GM21528 (cell line): ENCODE data around the gene PTER.

Experiments used
- ATAC-seq: cut with Tn5 transposase; IDR thresholded peaks from one replicate; pipeline ENCODE4 v1.9.1; 2021; ENCODE audit warnings: mild to moderate bottlenecking, moderate library complexity; ENCODE audit not compliant: unreplicated experiment, low FRiP score

Gene PTER, protein sequence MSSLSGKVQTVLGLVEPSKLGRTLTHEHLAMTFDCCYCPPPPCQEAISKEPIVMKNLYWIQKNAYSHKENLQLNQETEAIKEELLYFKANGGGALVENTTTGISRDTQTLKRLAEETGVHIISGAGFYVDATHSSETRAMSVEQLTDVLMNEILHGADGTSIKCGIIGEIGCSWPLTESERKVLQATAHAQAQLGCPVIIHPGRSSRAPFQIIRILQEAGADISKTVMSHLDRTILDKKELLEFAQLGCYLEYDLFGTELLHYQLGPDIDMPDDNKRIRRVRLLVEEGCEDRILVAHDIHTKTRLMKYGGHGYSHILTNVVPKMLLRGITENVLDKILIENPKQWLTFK

DNA sequence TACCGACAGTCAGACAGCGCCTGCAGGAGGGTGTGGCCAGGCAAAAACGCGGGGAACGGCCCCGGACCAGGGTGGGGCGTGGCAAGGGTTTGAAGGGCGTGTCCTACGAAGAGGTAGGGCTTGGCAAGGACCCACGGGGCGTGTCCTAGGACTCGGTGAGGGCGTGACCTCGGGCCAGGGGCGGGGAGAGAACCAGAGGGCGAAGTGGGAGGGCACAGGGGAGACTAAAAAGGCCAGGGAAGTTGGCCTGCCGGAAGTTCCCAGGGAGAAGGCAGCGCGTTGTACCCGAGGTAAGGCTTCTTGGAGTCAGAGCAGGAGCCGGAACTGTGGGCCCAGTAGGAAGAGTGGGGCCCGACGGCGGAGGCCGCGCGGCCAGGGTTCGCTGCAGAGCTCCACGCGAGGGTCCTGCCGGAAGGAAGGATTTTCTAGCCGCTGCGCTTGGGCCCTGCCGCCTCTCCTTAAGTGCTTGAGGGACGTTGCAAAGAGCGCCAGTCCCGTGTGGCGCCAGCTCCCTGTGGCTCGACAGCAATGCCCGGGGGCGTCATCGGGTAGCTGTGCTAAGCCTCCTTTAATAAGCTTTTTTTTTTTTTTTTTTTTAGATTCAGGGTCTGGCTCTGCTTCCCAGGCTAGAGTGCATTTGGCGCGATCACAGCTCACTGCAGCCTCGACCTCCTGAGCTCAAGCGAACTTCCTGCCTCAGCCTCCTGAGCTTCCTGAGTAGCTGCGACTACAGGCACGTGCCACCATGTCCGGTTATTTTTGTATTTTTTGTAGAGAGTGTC is at the start of gene PTER:
Gene PTER, plus strand, starts transcription at position 253 of the 782 bp plus-strand sequence. CDS start 47,375 bp downstream, outside the sequence.
- ATAC-seq, result peak; percentile 99

DNA sequence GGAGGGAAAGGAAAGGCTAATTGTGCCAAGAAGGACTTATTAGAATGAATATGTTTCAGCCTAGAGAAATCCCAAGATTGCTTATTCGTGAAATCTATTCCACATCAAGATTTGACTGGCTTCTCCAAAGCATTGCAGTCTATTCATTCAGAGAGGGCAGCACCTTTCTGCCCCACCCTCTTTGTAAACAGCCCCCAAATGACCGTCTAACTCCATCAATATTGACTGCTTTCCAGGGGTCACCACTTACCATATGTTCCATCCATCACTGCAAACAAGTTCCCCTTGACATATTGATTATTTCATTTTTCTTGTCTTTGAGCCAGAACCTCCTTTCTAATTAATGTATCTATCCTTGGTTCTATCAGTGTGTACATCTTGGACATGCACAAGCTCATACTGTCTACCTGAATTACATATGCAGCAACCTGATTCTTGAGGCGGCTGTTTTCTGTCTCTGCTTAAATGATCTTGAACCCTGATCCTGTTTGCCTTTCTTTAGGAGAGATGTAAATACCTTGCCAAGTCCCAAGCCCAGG is 44.2 kb upstream of the PTER start:
- no peak for ATAC-seq

DNA sequence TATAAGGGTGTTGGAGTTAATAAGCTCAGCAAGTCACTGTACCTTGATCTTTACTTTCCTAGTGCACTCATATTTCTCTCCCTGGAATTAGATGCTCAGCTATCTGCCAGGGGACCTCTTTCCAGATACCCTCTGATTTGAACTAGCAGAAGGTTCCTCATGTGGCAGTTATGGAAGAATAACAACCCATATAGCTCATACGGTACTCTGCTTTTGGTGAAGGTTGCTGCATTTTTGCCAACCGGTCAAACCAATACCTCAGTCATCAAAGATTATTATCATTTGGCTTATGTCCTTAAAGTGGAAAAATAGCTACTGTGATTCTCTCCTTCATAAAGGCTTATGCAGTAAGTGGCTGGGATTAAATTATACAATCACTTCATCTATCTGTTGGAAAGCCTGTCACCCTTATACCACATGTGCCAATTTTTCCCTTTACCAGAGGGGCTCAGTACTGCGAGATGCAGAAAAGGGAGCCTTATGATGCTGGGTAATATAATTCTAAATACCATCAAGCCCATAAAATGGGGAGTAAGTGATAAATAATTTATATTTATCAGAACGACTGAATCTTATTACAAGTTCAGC is 43.4 kb upstream of the PTER start:
- ATAC-seq, result no peak

DNA sequence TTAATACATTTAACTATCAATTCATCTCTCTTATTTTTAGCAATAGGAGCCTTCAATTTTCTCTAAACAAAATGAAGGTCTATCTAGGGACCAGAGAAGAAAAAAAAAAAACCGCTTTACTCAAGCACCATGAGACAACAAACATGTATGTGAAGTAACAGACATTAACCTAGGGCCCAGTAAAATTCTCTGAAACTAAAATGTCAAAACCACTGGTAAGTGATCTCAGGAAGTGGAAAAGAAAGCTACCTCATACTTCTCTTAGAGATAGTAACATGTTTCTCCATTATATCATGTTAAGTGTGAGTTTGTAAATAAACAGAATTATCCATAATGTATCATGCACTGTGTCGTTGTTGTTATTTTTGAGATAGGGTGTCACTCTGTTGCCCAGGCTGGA is 35.4 kb upstream of the PTER start:
- no peak for ATAC-seq

DNA sequence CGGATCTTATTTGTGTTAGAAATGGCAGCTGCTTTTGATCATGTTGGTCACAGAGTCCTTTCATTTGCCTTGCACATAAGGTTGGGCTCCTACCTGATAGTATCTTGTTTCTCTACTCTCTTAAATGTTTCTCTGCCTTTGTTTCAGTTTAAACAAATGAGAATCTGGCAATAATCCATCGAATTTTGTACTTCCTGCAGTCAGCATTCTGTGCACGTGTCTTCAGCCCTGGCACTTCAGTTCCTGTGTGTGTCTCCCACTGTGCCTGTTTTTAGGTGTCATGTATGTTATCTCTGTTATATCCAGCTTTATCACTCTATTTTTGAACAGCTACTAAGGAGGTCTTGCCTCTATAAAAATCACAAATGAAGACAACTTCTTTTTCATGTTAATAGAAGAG is 28.4 kb upstream of the PTER start:
- ATAC-seq, result no peak

DNA sequence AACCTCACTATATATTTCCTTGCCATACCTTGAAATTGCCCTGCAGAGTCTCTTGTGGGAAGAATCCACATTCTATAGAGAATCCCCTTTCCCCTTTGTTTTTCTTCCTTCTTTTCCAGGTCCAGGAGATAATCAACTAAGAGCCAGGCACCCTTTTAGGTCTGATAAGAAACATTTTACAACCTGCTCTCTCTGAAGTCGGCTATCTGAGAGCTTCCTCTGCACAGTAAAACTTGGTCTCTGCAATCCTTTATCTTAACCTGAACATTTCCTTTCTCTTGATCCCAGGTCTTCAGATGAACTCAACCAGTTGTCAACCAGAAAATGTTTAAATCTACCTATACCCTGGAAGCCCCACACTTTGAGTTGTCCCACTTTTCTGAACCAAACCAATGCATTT is 19.5 kb upstream of the PTER start:
- no peak for ATAC-seq

DNA sequence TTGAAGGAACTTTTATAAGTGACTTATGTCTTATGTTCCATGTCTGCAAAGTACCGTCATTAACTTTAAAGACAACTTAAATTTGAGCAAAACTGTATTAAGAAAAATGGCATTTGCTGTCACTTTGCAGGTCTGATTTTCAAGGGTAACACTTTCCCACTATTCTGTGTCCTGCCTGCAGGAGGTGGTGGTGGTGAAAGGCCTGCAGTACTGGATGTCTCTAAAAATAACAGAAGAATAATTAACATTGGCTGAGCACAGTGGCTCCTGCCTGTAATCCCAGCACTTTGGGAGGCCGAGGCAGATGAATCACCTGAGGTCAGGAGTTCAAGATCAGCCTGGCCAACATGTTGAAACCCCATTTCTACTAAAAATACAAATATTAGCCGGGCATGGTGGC is 13.2 kb upstream of the PTER start:
- ATAC-seq, result no peak

DNA sequence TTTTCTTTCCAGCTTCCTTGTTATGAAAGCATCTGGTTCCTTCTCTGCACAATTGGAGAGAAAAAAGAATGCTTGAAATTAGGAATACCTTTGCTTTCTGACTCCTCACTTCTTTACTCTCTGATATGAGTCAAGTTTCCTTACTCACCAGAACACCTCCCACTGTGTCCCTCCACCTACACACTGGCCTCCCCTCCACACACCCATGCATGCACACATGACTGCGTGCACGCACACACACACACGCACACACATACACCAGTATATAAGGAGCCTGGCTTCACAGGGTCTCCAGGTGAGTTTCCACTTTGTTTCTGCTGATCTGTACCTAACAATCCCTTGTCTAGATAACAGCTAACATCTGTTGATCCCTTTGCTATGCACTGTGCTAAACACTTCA is 11.4 kb upstream of the PTER start:
- ATAC-seq, result no peak

DNA sequence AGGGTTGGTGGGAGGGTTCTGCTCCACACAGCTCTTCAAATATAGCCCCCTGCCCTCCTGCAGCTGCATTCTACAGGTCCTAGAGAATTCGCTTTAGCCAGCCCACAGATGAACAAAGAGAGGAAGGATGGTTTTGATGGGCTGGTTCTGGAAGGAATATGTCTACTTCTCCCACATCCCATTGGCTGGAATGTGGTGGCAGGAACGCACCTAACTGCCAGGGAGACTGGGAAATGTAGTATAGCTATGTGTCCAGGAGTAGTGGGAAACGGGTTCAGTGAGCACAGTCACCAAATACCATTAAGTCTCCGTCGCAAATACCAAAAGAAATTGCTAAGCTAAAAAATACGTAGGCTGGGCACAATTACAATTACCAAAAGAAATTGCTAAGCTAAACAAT is 7.3 kb upstream of the PTER start:
- ATAC-seq, result no peak

DNA sequence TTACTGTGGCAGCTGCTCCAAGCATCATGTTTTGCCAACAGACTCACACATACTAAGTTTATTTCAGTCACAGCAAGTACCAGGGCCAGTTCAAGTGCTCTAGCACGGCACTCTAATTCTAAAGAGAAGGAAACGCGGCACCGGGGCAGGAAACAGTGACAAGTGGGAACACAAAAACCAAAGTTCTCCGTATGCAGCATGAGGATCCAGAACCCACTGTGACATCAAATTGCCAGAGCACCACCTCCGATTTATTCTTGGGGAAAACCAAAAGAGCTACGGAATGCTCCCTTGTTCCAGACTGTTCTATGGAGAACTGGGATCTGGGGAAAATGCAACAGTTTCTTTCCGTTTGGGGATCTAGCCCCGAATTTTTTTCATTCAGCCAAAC is 448 bp upstream of the PTER start:
- peak; percentile 6 for ATAC-seq

DNA sequence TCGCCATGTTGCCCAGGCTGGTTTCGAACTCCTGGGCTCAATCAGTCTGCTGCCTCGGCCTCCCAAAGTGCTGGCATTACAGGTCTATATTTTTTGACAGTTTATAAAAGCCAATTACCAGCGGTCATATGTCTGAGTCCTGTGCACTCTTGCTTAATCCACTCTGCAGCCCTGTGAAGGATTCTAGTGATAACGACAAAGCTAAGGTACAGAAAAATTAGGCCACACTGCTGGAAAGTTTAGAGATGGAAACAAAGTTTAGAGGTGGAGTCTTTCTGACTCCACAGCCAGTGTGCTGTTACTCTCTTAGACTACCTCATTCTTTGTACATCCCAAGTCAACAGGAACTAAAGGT is 707 bp downstream of the PTER start:
- ATAC-seq, result no peak

DNA sequence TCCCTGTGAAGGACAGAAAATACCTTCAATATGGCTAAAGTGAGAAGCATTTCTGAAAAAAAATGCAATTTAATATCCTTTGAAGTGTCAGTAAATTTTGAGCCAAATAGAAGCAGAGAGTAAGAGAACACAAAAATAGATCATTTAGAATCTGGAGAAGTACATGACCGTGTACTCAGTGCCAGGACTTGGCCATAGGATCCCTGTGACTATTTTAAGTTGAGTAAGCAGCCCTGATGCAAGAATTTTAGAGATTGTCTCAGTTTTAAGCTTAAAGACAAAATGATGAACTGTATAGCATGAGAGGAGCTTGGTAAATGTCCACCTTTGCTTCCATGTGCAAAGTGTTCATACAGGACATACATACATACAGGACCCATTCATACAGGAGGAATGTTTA is 2.5 kb downstream of the PTER start:
- no peak for ATAC-seq

DNA sequence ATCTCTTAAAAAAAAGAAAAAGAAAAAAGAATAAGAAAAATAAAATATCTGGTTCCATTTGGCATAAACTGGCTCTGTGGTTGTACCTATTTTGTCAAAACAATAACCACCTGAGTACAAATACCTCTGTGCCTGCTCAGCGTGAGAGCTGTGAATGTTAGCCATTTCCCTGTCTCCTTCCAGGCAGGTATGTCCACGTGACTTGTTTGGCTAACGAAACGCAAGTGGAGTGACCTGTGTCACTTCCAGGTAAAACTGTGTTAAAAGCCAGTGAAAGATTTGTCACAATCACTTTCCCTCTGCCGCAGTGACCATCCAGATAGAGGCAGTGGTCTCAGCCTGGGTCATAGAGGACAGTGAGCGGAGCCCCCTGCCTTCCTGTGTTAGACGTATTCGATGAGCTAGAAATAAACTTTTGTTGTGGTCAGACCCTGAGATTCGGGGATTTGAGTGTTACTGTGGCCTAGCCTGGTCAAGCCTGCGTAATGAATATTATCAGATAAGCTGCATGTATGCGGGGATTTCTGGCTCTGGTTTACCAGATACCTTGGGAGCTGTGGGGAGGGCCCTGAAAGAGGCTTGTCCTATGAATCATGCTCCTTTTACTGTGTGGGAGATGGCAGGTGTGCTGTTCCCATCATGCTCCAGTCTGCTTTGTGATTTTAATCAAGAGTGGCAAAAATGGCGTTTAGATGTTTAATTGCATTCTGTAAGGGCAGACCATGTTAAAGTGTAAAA is 3.8 kb downstream of the PTER start:
- ATAC-seq, result no peak

DNA sequence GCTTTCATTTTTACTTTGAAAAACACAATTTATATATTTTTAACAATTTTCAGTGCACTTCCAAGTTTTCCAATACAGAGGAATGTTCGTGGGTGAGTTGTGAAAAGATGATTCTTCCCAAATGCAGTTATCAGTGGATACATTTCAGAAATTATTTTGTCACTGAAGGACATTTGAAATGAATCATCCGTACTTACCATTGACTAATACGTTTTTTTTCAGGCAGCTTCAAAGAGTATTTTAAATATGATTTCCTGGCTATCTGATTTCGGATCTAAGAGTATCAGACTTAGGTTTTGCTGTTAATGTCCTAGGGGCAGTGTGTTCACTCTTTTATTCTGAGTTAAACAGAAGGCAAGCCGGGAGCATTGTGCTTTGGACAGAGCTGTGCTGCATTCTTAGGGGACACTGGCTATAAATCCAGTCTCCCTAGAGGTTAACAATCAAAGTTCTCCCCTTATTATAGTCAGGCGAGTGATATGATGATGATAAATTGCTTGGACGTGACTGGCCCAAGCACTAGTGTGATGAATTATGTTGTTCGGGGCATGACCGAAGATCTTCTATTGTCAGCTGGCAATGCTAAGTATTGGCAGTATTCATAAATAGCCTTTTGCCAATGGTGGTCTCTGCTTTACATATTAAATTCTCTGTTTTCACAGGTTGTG is 4.5 kb downstream of the PTER start:
- ATAC-seq, result no peak

DNA sequence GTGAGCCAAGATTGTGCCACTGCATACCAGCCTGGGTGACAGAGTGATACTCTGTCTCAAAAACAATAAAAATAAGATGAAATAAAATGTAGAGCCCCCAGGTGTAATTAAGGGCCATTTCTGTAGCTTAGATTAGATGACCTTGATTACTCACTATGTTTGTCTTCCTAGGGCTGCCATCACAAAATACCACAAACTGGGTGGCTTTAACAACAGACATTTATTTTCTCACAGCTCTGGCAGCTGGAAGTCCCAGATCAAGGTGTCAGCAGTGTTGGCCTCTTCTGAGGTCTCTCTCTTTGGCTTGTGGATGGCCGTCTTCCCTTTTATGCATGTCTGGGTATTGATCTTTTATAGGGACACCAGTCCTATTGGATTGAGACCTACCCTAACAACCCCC is 6.1 kb downstream of the PTER start:
- ATAC-seq, result no peak

DNA sequence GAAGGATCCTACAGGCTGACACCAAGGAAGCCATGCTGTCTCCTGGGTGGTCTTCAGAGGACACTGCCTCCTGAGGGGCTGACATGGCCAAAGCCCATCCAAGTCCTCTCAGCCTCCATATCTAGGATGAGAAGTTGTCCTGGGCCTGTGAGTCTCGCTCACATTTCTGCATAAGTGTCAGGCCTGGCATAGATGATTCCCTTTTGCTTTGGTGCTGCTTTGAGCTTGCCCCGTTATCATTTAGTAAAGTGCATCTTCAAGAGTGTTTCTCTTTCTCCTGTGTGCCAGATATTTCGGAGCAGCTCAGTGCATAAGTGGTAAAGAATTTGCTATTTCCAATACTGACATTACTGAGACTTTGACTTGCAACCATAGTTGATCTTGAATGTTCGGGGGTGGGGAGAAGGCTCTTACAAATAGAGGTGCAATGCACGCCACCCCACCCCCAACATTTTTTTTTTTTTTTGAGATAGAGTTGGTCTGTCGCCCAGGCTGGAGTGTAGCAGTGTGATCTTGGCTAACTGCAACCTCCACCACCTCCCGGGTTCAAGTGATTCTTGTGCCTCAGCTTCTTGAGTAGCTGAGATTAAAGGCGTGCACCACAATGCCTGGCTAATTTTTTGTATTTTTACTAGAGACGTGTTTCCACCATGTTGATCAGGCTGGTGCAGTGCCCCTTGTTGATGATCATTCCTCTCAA is 9.1 kb downstream of the PTER start:
- no peak for ATAC-seq

DNA sequence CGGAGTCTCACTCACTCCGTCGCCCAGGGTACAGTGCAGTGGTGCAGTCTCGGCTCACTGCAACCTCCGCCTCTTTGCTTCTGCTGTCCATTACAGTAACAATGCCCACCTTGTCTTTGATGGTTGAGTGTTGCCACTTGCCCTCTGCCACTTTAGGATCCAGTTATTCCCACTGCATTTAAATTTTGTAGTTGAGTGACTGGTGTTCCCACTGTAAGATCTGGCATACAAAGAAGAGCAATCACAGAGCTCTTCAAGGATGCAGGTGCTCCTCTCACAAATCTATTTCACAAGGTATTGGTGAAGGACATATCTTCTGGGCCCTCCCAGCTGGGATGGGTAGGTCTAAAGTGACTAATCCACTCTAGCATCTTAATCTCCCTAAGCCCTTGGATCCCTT is 12.6 kb downstream of the PTER start:
- no peak for ATAC-seq

DNA sequence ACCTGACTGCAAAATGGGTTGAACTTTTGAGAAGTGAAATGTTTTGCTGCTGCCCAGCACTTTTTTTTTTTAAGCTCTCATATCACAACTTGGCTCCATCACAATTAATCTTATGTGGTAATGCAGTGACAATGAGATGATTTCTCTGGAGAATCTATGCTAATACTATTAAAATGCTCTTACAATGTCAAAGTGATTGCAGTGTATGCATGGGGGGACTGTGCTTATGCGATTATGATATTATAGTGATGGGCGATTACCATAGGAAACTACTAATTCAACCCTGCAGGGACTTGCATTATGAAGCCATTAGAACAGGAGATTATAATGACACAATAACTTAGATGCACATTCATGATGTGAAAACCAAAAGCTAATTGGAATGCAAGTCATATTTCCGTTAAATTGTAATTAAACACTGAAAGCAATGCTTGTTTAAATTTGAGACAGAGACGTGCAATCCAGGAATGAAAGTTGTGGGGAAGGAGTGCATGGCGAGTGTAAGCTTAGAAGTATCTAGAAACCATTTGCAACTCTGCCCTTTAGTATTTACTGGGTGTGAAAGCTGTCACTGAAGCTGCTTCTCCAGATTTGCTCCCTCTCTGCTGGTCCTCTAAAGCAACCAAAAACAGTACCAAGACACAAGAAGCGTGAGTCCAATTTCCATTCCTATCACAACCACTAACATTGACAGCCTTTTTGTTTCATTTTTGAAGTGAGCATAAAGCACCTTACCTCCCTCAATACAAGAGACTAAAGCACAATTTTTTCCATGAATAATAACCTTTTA is 21.6 kb downstream of the PTER start:
- no peak for ATAC-seq

DNA sequence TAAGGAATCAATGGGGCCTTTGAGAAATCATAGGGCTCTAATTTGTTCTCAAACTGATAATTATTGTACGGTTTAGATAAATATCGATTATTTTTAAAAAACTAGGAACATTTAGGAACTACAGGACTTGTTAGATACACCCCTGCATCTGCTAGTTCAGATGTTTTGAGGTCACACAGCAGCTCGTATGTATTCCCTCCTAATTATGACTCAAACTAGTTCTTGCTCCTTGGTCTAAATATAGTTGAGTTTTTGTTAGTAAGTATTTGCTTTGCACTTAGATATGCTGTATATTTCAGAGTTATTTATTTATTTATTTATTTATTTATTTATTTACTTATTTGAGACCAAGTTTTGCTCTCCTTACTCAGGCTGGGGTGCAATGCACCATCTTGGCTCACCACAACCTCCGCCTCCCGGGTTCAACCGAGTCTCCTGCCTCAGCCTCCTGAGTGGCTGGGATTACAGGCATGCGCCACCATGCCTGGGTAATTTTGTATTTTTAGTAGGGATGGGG is 22.7 kb downstream of the PTER start:
- ATAC-seq, result no peak
